NCI-H446 treated with DMSO at 0.1 percent for 48 hours (cell line): ENCODE measurements around the gene OR52E6.

Experiments
- DNase-seq: peaks from one replicate; lab custom pipeline; 2025; lab: John Stamatoyannopoulos, UW

The OR52E6 gene

GRCh38 chr11:5796541-5796940, 45.2 kb downstream of the OR52E6 start:
- no peak for DNase-seq

- DNase-seq, result no peak
These were observed 50.5 kb downstream of the OR52E6 start, which contains the start of gene OR52N1 for GRCh38 chr11:5791165-5791564. OR52N1 (minus strand) TSS chr11:5791265; CDS start chr11:5788816, 2,449 bp downstream.
